Rectal smooth muscle tissue (tissue), 1 donor: ENCODE measurements around the gene CCDC88A.
"Not testable (repeated sequence)": the region's sequence is repeated elsewhere in the genome, so short reads cannot be mapped to it uniquely, and the experiment has no call there.

ENCODE experiments used
- H3K27ac ChIP-seq: one replicate; pipeline ENCODE4 v1.7.0; 2013; ENCODE audit warnings: low read depth, low read length, inconsistent platforms
- H3K27me3 ChIP-seq: one replicate; pipeline ENCODE4 v1.7.0; 2013; ENCODE audit warnings: low read length; ENCODE audit not compliant: control insufficient read depth, insufficient read depth
- H3K36me3 ChIP-seq: one replicate; pipeline ENCODE4 v1.7.0; 2013; ENCODE audit warnings: low read length; ENCODE audit not compliant: control insufficient read depth, insufficient read depth
- H3K4me1 ChIP-seq: one replicate; pipeline ENCODE4 v1.7.0; 2013; ENCODE audit warnings: low read length; ENCODE audit not compliant: control insufficient read depth, insufficient read depth
- H3K4me3 ChIP-seq: one replicate; pipeline ENCODE4 v1.7.0; 2013; ENCODE audit warnings: low read length
- H3K9ac ChIP-seq: one replicate; pipeline ENCODE4 v1.7.0; 2013; ENCODE audit warnings: low read length

CCDC88A gene, protein sequence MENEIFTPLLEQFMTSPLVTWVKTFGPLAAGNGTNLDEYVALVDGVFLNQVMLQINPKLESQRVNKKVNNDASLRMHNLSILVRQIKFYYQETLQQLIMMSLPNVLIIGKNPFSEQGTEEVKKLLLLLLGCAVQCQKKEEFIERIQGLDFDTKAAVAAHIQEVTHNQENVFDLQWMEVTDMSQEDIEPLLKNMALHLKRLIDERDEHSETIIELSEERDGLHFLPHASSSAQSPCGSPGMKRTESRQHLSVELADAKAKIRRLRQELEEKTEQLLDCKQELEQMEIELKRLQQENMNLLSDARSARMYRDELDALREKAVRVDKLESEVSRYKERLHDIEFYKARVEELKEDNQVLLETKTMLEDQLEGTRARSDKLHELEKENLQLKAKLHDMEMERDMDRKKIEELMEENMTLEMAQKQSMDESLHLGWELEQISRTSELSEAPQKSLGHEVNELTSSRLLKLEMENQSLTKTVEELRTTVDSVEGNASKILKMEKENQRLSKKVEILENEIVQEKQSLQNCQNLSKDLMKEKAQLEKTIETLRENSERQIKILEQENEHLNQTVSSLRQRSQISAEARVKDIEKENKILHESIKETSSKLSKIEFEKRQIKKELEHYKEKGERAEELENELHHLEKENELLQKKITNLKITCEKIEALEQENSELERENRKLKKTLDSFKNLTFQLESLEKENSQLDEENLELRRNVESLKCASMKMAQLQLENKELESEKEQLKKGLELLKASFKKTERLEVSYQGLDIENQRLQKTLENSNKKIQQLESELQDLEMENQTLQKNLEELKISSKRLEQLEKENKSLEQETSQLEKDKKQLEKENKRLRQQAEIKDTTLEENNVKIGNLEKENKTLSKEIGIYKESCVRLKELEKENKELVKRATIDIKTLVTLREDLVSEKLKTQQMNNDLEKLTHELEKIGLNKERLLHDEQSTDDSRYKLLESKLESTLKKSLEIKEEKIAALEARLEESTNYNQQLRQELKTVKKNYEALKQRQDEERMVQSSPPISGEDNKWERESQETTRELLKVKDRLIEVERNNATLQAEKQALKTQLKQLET (N-terminal part only)

GRCh38 chr2:55419679-55420438 lies at the start of gene CCDC88A:
Gene CCDC88A (minus strand): TSS chr2:55419856. CDS start chr2:55419079, 777 bp downstream.
- Histone ChIP-seq H3K27ac (peak within 1 kb of the TSS; percentile 86), H3K27me3 (no peaks in the 10 kb centered on the region), H3K4me1 (peaks cover 6% of the 10 kb centered on the region), H3K36me3 (no peaks in the 10 kb centered on the region), H3K4me3 (peak within 1 kb of the TSS; percentile 93), H3K9ac (peak within 1 kb of the TSS; percentile 75)

DNA sequence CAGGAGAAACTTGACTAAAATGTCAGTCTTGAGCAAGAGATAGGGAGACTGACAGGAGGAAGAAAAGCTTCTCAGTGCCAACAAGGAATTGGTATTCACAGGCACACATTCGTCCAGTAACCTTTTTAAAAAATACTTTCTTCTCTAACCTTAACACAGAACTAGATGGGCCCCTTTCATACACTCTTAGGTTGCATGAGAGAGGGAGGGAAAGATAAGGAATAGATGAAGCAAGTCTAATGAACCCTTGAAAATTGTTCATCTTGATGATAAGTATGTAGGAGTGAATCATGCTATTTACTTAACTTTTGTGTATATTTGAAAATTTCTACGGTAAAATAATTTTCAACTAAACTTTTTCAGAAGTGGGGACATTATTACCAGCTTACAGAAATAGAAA lies 42.0 kb upstream of the CCDC88A start:
- Histone ChIP-seq H3K4me1 (no peaks in the 10 kb centered on the region), H3K9ac (no peak overlapping the region), H3K27ac (no peak overlapping the region), H3K4me3 (no peak overlapping the region), H3K27me3 (no peaks in the 10 kb centered on the region), H3K36me3 (no peaks in the 10 kb centered on the region)

- H3K9ac ChIP-seq: no peak overlapping the region
- H3K4me3 ChIP-seq: no peak overlapping the region
- H3K27me3 ChIP-seq: no peaks in the 10 kb centered on the region
- no peak overlapping the region for H3K27ac ChIP-seq
- no peaks in the 10 kb centered on the region for H3K4me1 ChIP-seq
- H3K36me3 ChIP-seq: no peaks in the 10 kb centered on the region
These were observed 40.9 kb upstream of the CCDC88A start for GRCh38 chr2:55460562-55460961.

DNA sequence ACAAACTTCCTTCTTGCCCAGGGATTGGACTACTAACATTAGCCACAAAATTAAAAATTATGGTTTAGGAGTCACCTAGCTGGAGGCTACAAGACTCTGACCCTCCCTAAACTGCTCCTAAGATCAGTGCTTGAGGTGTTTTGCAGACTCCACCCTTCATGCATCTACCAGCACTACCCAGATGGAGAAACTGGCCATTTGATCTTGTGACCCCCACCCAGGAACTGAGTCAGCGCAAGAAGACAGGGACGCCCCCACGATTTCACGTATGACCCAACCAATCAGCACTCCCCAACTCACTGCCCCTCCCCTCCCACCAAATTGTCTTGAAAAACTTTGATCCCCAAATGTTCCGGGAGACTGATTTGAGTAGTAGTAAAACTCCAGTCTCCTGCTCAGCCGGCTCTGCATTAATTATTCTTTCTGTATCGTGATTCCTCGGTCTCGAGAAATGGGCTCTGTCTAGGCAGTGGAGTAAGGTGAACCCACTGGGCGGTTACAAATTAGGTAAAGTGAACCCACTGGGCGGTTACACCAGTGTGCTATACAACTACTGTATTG lies 40.1 kb upstream of the CCDC88A start:
- Histone ChIP-seq H3K4me3 (no peak overlapping the region), H3K4me1 (no peaks in the 10 kb centered on the region), H3K27ac (no peak overlapping the region), H3K36me3 (no peaks in the 10 kb centered on the region), H3K9ac (no peak overlapping the region), H3K27me3 (no peaks in the 10 kb centered on the region)

DNA sequence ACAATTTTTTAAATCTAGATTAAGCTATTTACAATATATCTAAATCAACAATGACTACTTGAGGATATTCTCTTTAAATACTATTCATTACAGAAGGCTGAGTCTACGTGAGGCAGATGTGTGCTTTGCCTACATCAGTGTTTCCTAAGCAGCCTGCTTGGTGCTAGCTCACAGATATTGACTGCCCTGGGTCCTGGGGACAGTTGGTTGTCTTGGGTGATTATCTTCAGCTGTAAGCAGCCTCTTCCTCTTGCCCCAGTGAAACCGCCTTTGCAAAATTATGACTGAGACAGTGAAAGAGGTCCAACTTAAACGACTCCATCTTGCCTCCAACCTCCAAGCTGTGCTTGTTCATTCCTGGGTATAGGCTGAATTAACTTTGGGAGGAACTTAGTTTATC lies 39.6 kb upstream of the CCDC88A start:
- Histone ChIP-seq H3K4me1 (no peaks in the 10 kb centered on the region), H3K27ac (no peak overlapping the region), H3K36me3 (no peaks in the 10 kb centered on the region), H3K9ac (no peak overlapping the region), H3K4me3 (no peak overlapping the region), H3K27me3 (no peaks in the 10 kb centered on the region)

GRCh38 chr2:55454121-55454520 lies 34.5 kb upstream of the CCDC88A start:
- Histone ChIP-seq H3K9ac (no peak overlapping the region), H3K4me3 (no peak overlapping the region), H3K4me1 (no peaks in the 10 kb centered on the region), H3K27me3 (no peaks in the 10 kb centered on the region), H3K36me3 (no peaks in the 10 kb centered on the region), H3K27ac (no peak overlapping the region)

DNA sequence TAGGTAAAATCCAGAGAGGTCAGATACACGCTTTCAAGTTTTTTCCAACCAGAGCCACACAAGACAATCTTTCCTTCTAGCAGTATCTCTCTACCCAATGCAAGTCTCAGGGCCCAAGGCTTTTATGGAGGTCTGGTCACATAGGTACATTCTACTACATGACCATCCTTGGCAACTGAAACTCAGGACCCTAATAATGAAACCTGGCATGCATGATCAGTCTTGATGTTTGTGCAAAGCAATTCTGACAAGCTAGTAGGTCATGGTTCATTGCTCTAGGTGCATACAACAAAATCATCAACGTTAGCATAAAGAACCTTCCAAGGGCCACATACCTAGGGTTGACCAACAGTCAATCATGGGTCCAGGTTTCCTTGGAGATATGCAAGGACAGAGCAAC lies 33.2 kb upstream of the CCDC88A start:
- Histone ChIP-seq H3K4me3 (no peak overlapping the region), H3K9ac (no peak overlapping the region), H3K4me1 (no peaks in the 10 kb centered on the region), H3K36me3 (no peaks in the 10 kb centered on the region), H3K27me3 (no peaks in the 10 kb centered on the region), H3K27ac (no peak overlapping the region)

- H3K27me3 ChIP-seq: no peaks in the 10 kb centered on the region
- no peaks in the 10 kb centered on the region for H3K36me3 ChIP-seq
- H3K4me3 ChIP-seq: no peak overlapping the region
- no peak overlapping the region for H3K27ac ChIP-seq
- no peaks in the 10 kb centered on the region for H3K4me1 ChIP-seq
- no peak overlapping the region for H3K9ac ChIP-seq
These were observed 32.0 kb upstream of the CCDC88A start for GRCh38 chr2:55451699-55452098.

DNA sequence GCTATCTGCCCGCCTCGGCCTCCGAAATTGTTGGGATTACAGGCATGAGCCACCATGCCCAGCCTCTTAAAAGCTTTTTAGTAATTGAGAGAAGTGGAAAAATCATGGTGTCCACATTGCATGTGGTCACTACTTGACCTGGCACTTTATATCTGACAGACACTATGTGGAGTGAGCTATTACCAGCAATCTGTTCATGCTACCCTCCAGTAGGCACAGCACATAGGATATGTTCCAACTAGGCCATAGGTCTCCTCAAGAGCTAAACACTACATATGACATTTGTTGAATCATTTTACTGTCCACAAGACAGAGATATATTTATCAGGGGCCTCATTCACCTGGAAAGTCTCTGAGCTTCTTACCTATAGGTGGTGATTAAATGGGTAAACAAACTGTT lies 30.4 kb upstream of the CCDC88A start:
- not testable (repeated sequence) for H3K27me3 ChIP-seq, H3K4me3 ChIP-seq, H3K36me3 ChIP-seq, H3K27ac ChIP-seq, H3K9ac ChIP-seq, H3K4me1 ChIP-seq

DNA sequence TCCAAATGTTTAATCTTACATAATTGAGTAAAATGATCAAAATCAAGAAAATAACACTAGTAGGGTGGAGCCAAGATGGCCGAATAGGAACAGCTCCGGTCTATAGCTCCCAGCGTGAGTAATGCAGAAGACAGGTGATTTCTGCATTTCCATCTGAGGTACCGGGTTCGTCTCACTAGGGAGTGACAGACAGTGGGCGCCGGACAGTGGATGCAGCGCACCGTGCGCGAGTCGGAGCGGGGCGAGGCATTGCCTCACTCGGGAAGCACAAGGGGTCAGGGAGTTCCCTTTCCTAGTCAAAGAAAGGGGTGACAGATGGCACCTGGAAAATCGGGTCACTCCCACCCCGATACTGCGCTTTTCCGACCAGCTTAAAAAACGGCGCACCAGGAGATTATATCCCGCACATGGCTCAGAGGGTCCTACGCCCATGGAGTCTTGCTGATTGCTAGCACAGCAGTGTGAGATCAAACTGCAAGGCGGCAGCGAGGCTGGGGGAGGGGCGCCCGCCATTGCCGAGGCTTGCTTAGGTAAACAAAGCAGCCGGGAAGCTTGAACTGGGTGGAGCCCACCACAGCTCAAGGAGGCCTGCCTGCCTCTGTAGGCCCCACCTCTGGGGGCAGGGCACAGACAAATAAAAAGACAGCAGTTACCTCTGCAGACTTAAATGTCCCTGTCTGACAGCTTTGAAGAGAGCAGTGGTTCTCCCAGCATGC lies 22.5 kb upstream of the CCDC88A start:
- H3K4me3 ChIP-seq, H3K27me3 ChIP-seq, H3K9ac ChIP-seq, H3K36me3 ChIP-seq, H3K4me1 ChIP-seq, H3K27ac ChIP-seq: not testable (repeated sequence)

- H3K4me1 ChIP-seq: no peaks in the 10 kb centered on the region
- no peaks in the 10 kb centered on the region for H3K27me3 ChIP-seq
- no peak overlapping the region for H3K4me3 ChIP-seq
- no peaks in the 10 kb centered on the region for H3K36me3 ChIP-seq
- H3K27ac ChIP-seq: no peak overlapping the region
- H3K9ac ChIP-seq: no peak overlapping the region
These were observed 21.7 kb upstream of the CCDC88A start for GRCh38 chr2:55441280-55441892.
